Measurements from ENCODE around the gene ARL5A.
A peak's percentile ranks its signal among the peaks of the same experiment; 100 is the strongest.
"Not testable (repeated sequence)": the region's sequence is repeated elsewhere in the genome, so short reads cannot be mapped to it uniquely, and the experiment has no call there.

ARL5A gene

DNA sequence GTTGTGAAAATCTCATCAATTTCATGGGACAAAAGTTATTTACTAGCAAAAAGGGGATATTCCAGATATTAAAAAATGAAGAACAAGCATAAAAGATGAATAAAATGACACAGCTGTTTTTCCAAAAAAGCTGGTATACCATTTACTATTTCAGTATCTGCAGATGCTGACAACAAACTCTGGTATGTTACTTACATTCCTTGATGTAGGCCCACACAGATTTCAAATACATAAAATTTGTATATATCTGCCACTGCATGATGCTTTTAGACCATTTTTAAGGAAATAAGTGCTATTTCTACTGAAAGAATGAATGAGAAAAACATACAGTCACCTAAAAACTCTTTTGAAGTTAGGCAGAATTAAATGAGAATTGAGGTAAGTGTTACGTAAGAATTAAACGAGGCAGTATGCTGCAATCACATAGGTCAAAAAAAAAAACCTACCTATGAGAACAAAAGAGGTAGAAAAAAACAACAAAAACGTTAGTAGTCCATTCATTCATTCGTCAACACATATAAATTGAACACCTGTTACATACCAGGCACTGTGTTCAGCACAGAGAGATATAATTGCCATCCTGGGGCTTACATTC is 32.5 kb downstream of the ARL5A start:
- no peak for DNase-seq (ENCODE audit: low spot score)

DNA sequence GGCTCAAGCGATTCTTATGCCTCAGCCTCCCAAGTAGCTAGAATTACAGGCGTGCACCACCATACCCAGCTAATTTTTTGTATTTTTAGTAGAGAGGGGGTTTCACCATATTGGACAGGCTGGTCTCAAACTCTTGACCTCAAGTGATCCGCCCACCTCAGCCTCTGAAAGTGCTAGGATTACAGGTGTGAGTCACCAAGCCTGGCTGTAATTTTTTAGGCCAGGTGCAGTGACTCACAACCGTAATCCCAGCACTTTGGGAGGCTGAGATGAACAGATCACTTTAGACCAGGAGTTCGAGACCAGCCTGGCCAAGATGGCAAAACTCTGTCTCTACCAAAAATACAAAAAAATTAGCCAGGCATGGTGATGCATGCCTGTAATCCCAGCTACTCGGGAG is 33.8 kb downstream of the ARL5A start:
- not testable (repeated sequence) for DNase-seq (ENCODE audit: low spot score)

DNA sequence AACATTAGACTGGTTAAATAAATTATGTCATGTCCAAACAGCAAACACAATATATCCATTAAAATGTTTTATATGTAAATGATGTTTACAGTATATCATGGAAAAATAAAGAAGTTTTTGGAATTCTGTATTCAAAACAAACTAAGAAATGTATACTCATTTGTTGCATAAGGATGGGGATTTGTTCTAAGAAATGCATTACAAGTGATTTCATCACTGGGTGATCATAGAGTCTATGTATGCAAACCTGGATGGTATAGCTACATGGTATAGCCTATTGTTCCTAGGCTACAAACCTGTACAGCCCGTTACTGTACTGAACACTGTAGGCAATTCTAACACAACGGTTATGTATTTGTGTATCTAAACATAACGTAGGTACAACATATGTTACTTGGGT is 35.1 kb downstream of the ARL5A start:
- no peak for DNase-seq (ENCODE audit: low spot score)

GRCh38 chr2:151792589-151792988 is 35.6 kb downstream of the ARL5A start:
- no peak for DNase-seq (ENCODE audit: low spot score)

DNA sequence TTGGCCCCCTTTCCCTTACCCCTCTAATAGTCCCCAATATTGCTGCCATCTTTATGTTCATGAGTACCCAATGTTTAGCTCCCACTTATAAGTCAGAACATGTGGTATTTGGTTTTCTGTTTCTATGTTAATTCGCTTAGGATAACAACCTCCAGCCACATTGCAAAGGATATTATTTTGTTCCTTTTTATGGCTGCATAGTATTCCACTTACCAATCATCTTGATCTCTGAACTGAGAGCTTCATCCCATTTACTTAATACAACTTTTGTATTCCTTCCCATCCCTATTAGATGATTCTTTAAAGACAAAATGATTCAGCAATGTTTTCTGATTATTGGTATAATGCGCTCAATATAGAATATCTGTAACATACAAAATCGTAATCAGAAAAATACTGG is 36.7 kb downstream of the ARL5A start:
- DNase-seq (ENCODE audit: low spot score) = no peak

DNA sequence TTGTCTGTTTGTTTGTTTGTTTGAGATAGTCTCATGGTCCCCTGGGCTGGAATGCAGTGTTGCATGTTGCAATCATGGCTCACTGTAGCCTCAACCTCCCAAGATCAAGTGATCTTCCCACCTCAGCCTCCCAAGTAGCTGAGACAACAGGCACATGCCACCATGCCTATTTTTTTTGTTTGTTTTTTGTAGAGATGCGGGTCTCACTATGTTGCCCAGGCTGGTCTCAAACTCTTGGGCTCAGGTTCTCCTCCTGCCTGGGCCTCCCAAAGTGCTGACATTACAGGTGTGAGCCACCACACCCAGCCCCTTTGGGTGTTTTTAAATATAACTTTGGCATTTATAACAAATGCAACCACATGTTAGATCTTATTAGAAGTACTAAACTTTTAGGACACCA is 37.5 kb downstream of the ARL5A start:
- DNase-seq (ENCODE audit: low spot score) = no peak

- no peak for DNase-seq (ENCODE audit: low spot score)
Measured at GRCh38 chr2:151789055-151789834, 39.0 kb downstream of the ARL5A start.

- no peak for DNase-seq (ENCODE audit: low spot score)
Measured at GRCh38 chr2:151786483-151786882, 41.7 kb downstream of the ARL5A start.

DNA sequence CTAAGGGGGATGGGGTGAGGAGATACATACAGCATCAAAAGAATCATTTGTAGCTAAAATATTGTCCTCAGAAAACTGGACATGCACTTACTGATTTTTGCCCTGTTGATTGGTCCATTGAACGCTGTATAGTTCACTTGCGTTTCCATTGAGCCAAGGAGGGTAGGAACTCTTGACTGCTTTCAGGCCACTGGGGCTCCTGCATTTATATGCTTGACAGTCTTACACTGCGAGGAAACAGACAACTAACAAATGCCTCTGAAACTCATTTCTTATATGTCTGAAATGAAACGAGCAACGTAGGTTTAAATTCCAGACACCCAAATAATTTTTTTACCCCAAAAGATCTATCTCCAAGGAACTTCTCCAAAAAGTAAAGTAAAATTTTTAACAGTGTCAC is 42.1 kb downstream of the ARL5A start:
- DNase-seq (ENCODE audit: low spot score) = no peak

GRCh38 chr2:151783133-151783520 is 45.1 kb downstream of the ARL5A start:
- DNase-seq (ENCODE audit: low spot score) = no peak

DNA sequence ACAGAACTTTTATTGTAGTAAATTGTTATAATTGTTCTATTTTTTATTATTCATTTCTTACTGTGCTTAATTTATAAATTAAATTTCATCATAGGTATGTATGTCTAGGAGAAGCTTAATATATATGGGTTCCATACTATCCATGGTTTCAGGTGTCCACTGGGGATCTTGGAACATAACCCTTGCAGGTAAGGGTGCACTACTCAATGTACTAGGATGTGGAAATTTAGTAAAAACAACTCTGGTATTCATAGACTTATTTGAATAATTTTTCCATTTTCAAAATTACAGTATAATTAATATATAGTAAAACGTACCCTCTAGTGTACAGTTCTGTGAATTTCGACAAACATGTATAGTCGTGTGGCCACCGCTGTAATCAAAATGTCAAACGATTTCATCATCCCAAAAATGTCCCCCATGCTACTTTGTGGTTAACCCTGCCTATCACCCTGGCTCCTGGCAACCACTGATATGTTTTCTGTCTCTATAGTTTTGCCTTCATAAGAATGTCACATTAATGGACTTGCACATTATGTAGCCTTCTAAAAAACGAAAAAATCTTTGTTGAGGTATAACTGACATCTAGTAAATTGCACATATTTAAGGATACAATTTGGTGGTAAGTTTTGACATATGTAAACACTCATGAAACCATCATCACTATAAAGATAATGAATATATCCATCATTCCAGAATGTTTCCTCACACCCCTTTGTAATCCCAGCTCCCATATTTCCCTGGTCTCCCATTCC is 45.7 kb downstream of the ARL5A start:
- DNase-seq (ENCODE audit: low spot score) = no peak

DNA sequence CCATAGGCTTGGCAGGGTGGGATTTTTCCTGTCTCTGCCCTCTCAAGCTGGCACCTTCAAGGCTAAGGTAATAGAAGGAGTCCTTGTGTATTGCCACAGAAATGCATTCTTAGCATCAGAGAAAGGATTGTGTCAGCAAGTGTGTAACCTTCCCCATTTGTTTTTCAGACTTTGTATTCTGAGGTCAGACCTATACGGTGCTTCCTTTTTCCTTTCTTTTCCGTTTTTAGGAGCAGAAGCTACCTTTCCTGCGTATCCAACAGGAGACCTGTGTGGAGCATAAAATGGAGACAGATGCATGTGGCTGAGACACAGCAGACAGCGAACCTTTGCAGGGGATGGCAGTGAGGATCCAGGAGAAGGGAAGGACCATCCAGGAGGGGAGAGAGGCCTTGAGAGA is 46.6 kb downstream of the ARL5A start:
- DNase-seq (ENCODE audit: low spot score) = no peak

DNA sequence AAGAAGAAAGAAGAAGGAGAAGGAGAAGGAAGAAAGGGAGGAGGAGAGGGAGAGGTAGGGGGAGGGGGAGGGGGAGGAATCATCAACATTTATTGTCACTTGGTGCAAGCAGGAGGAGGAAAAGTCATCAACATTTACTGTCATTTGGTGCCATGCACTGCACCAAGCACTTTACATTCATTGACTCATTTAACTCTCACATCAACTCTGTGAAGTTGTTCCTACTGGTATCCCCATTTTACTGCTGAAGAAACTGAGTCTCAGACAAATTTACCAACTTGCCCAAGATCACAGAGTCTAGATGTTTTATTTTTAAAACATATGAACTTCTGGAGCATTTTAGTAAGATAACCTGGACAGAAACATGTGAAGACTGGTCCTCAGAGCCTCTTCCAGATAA is 47.3 kb downstream of the ARL5A start:
- DNase-seq (ENCODE audit: low spot score) = no peak

DNA sequence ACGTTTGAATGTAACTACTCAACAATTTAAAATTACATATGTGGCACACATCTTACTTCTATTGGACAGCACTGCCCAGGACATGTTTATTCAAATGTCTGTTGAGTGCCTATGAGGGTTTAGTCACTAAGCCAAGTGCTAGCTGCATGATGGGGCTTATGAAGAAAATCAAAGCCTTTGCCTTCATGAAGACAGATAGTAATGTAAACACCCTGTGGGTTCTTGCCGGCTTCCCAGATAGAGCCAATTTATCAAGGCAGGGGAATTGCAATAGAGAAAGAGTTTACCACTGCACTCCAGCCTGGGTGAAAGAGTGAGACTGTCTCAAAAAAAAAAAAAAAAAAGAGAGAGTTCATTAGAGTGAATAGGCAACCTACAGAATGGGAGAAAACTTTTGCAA is 50.3 kb downstream of the ARL5A start:
- DNase-seq (ENCODE audit: low spot score) = no peak

DNA sequence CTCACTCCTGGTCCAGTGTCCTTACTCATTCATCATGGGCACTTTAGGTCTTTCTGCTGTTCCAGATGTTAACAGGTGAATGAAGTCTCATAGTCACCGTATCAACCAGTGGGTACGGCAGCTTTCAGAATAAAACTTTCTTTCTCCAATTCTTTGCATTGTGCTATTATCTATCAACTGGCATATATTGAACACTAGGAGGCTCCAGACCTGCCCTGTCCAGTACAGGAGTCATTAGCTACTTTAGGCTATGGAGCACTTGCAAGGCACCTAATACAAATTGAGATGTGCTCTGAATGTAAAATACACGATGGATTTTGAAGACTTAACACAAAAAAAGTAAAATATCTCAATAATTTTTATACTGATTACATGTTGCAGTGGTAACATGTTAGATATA is 50.7 kb downstream of the ARL5A start:
- DNase-seq (ENCODE audit: low spot score) = no peak

DNA sequence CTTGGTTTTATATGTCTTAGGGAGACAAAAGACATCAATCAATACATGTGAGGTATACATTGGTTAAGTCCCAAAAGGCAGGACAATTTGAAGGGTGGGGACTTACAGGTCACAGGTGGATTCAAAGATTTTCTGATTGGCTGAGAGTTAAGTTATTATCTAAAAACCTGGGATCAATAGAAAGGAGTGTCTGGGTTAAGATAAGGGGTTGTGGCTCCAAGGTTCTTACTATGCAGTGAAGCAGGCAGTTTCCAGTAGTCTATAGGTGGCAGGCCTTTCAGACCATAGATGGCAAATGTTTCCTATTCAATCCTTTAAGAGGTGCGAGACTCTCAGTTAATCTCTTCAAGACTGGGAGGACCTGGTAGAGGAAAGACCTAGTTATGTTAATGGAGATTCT is 51.9 kb downstream of the ARL5A start:
- DNase-seq (ENCODE audit: low spot score) = no peak

- no peak for DNase-seq (ENCODE audit: low spot score)
Measured at GRCh38 chr2:151775057-151775740, 53.0 kb downstream of the ARL5A start.

- no peak for DNase-seq (ENCODE audit: low spot score)
Measured at GRCh38 chr2:151774506-151774905, 53.7 kb downstream of the ARL5A start.

DNA sequence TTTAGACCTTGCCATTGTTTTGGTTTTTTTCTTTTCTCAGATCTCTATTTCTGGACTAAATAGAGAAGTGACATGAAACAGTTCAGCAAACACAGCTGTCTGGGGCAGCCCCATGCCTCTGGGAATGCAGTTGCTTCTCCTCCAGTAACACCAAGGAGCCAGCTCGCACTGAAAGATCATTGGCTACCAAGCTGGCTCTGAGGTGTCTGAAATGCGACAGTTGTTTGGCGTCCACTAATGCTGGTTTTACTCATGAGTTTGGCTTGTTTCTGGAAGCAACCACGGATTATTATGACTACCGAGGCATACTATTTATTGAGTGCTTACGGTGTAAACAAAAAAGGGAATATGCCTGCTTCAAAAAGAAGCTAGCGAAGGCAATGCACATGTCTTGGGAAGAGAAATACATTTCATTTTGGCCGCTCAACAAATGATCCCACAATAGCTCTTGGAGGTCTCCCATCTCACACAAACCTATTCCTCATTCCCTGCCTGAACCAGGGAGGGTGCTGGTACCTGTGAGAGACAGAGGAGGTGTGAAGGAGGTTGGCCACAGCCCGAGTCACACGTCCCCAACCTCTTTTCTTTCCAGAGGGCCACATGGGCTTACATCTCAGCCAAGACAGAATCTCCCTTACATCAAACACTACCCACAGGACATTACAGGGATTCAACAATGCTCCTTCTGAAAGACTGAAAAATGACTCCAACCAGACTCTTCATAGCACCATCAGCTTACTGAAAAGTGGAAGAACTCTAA is 56.4 kb downstream of the ARL5A start:
- peak; percentile 43 for DNase-seq (ENCODE audit: low spot score)

DNA sequence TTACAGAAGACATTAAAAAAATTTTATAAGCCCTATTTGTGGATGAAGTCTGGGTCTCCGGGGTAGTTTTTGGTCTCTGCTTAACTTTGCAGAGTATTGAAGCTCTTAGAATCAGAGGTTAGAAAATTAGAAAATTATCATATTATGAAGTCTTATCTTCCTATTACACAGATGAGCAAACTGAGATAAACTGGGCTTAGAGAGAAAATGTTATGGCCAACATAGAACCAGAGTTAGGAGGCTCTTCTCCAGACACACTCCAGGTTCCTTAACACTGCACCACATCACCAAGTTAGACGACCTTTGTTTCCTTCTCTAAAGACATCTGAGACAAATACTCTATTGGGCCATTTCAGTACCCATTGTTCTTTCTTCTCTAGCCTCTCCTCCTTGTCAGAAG is 57.2 kb downstream of the ARL5A start:
- DNase-seq (ENCODE audit: low spot score) = no peak

GRCh38 chr2:151769606-151770005 is 58.6 kb downstream of the ARL5A start:
- no peak for DNase-seq (ENCODE audit: low spot score)

DNA sequence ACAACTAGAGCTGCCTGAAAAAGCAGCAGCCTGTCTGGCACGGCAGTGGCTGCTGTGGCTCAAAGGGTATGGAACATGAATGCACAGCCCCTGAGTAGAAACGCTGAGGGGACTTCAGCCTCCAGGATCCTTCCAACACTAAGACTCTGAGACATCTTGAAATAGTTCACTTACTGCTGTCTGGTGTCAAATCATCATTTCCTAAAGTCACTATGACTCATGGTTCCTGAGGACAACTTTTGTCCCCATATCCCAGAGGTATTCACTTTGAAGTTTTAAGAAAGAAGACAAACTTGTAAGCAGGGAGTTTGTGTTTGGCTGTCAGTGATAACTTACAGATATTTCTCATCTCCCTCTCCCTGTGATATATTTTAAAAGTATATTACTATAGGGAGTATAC is 60.7 kb downstream of the ARL5A start:
- DNase-seq (ENCODE audit: low spot score) = no peak

All from Ammon's horn (tissue), 1 donor.